Upper lobe of left lung (tissue), 4 donors: ENCODE measurements around the gene USP53.

Experiments used
- CTCF ChIP-seq, 6 experiments: fragments of 450-650 bp in 4 of 6; fragments of 200-600 bp in 2 of 6; sonication (generic) in 2 of 6; IDR thresholded peaks; one replicate each; pipeline ENCODE4 v1.5.1; 2016 to 2019; ENCODE audit warnings: antibody characterized with exemption in 6 of 6
- POLR2A ChIP-seq, 4 donors: fragments of 450-650 bp; IDR thresholded peaks; one replicate each; pipeline ENCODE4 v1.5.1; 2016 to 2017; ENCODE audit warnings: antibody characterized with exemption in 4 of 4, mild to moderate bottlenecking in 2 of 4

GRCh38 chr4:119264743-119265142, 52.2 kb downstream of the USP53 start:
- TF ChIP-seq CTCF (IDR thresholded peaks at IDR 0.05) (no peak), POLR2A (IDR thresholded peaks at IDR 0.05) (no peak)
